GM23338 (cell line): Measurements from ENCODE around the gene MYT1. TPM values are rescaled to one million over a fixed set of nuclear protein-coding genes. Genes with fewer than 3 reads are reported as not detected.

Experiments
- ATAC-seq: fragments of 200-7000 bp; cut with Tn5 transposase; 3 replicates; pipeline ENCODE4 v1.9.1; 2020
- DNase-seq: peaks from one replicate; pipeline ENCODE4 v3.0.0-alpha.2; 2015; ENCODE audit warnings: low spot score
- H2AFZ ChIP-seq: fragments of 200-600 bp; sonication (generic); 2 replicates; pipeline ENCODE4 v1.8.0; 2016; ENCODE audit warnings: antibody characterized with exemption, mild to moderate bottlenecking, moderate library complexity
- H3F3A ChIP-seq: fragments of 200-600 bp; sonication (generic); replicated peaks from 2 replicates; pipeline ENCODE4 v1.8.0; 2017; ENCODE audit warnings: antibody characterized with exemption, mixed run types, low read depth
- H3K27ac ChIP-seq: fragments of 200-600 bp; sonication (generic); 2 replicates; pipeline ENCODE4 v1.6.1; 2016; ENCODE audit warnings: low read depth
- H3K27me3 ChIP-seq: fragments of 200-600 bp; sonication (generic); 2 replicates; pipeline ENCODE4 v1.8.0; 2016; ENCODE audit warnings: mild to moderate bottlenecking, mixed run types, moderate library complexity; ENCODE audit not compliant: insufficient read depth
- H3K36me3 ChIP-seq: fragments of 200-600 bp; sonication (generic); 2 replicates; pipeline ENCODE4 v1.8.0; 2016; ENCODE audit warnings: mild to moderate bottlenecking; ENCODE audit not compliant: insufficient read depth
- H3K4me1 ChIP-seq: fragments of 200-600 bp; sonication (generic); 2 replicates; pipeline ENCODE4 v1.8.0; 2016; ENCODE audit warnings: mild to moderate bottlenecking, moderate library complexity; ENCODE audit not compliant: insufficient read depth
- H3K4me2 ChIP-seq: fragments of 200-600 bp; sonication (generic); 2 replicates; pipeline ENCODE4 v1.7.1; 2017; ENCODE audit warnings: mixed run types
- H3K4me3 ChIP-seq: fragments of 200-600 bp; sonication (generic); 2 replicates; pipeline ENCODE4 v1.6.1; 2016; ENCODE audit warnings: mixed run types
- H3K79me2 ChIP-seq: fragments of 200-600 bp; sonication (generic); replicated peaks from 2 replicates; pipeline ENCODE4 v1.8.0; 2017; ENCODE audit warnings: mild to moderate bottlenecking; ENCODE audit not compliant: insufficient read depth
- H3K9me2 ChIP-seq: fragments of 200-600 bp; sonication (generic); 2 replicates; pipeline ENCODE4 v1.8.0; 2017; ENCODE audit not compliant: insufficient read depth
- H4K20me1 ChIP-seq: fragments of 200-600 bp; sonication (generic); replicated peaks from 2 replicates; pipeline ENCODE4 v1.8.0; 2017; ENCODE audit warnings: mild to moderate bottlenecking; ENCODE audit not compliant: insufficient read depth
- H3K27ac Mint-ChIP-seq: 2 replicates; pipeline ENCODE4 v1.8.0; 2020; ENCODE audit warnings: inconsistent platforms, mild to moderate bottlenecking, moderate library complexity, mixed read lengths
- H3K27me3 Mint-ChIP-seq: 3 replicates; pipeline ENCODE4 v1.8.0; 2022; ENCODE audit warnings: low read depth, mild to moderate bottlenecking, moderate library complexity, mixed read lengths, inconsistent platforms; ENCODE audit not compliant: insufficient read depth, poor library complexity
- H3K36me3 Mint-ChIP-seq: 3 replicates; pipeline ENCODE4 v1.8.0; 2021; ENCODE audit warnings: low read depth, mild to moderate bottlenecking, inconsistent platforms, moderate library complexity, mixed read lengths
- H3K4me1 Mint-ChIP-seq: 3 replicates; pipeline ENCODE4 v1.8.0; 2020; ENCODE audit warnings: mild to moderate bottlenecking, inconsistent platforms, mixed read lengths
- H3K4me3 Mint-ChIP-seq: 3 replicates; pipeline ENCODE4 v1.8.0; 2021; ENCODE audit warnings: moderate library complexity, mild to moderate bottlenecking, inconsistent platforms, mixed read lengths
- H3K9me3 Mint-ChIP-seq: 3 replicates; pipeline ENCODE4 v1.8.0; 2020; ENCODE audit warnings: moderate library complexity, mild to moderate bottlenecking, inconsistent platforms, mixed read lengths
- CREB1 ChIP-seq: fragments of 250-450 bp; sonication (Bioruptor Pico); IDR thresholded peaks from 2 replicates; pipeline ENCODE4 v1.5.0; 2020; ENCODE audit warnings: low read depth, mild to moderate bottlenecking, moderate library complexity
- CTCF ChIP-seq, 2 experiments: fragments of 200-600 bp in 1 of 2; sonication (generic) in 1 of 2; conservative IDR thresholded peaks; 2 replicates each; pipeline versions ENCODE4 v1.5.1 to v1.6.1; 2016 to 2017; ENCODE audit warnings: antibody characterized with exemption in 2 of 2, low read depth in 2 of 2, mild to moderate bottlenecking in 2 of 2, moderate library complexity in 1 of 2
- ETS1 ChIP-seq: IDR thresholded peaks from 2 replicates; pipeline ENCODE4 v1.6.1; 2016; ENCODE audit warnings: antibody characterized with exemption
- EZH2 ChIP-seq: fragments of 200-600 bp; sonication (generic); IDR thresholded peaks from one replicate; pipeline ENCODE4 v1.8.0; 2017; ENCODE audit warnings: antibody characterized with exemption, mild to moderate bottlenecking, low read depth; ENCODE audit not compliant: unreplicated experiment
- EZH2phosphoT487 ChIP-seq: fragments of 200-600 bp; sonication (generic); IDR thresholded peaks from one replicate; pipeline ENCODE4 v1.8.1; 2018; ENCODE audit warnings: antibody characterized with exemption; ENCODE audit not compliant: unreplicated experiment
- JUNB ChIP-seq: IDR thresholded peaks from one replicate; pipeline ENCODE4 v1.6.1; 2016; ENCODE audit warnings: antibody characterized with exemption; ENCODE audit not compliant: unreplicated experiment
- NANOG ChIP-seq: IDR thresholded peaks from 2 replicates; pipeline ENCODE4 v1.6.1; 2016; ENCODE audit warnings: antibody characterized with exemption, borderline replicate concordance
- POLR2AphosphoS5 ChIP-seq: IDR thresholded peaks from 2 replicates; pipeline ENCODE4 v1.6.1; 2016; ENCODE audit warnings: antibody characterized with exemption, low read depth
- REST ChIP-seq: IDR thresholded peaks from one replicate; pipeline ENCODE4 v1.6.1; 2018; ENCODE audit warnings: antibody characterized with exemption; ENCODE audit not compliant: unreplicated experiment
- ZNF114 ChIP-seq: fragments of 250-450 bp; sonication (Bioruptor Pico); IDR thresholded peaks from 2 replicates; pipeline ENCODE4 v1.5.0; 2020; ENCODE audit warnings: mild to moderate bottlenecking, moderate library complexity
- ZNF331 ChIP-seq: fragments of 250-450 bp; sonication (Bioruptor Pico); IDR thresholded peaks from 2 replicates; pipeline ENCODE4 v1.5.0; 2020; ENCODE audit warnings: low read depth, mild to moderate bottlenecking, moderate library complexity
- polyA plus RNA-seq: library from polyadenylated mRNA; unstranded; fragments of >200 nt; fragmentation: Nextera tagmentation; extraction: Ambion mirVana; gene quantifications from 2 replicates; pipeline ENCODE4 v1.2.1, GENCODE V29; 2016
- total RNA-seq: library from RNA; depleted of rRNA; stranded (reverse); fragments of >200 nt; shearing (Covaris generic); gene quantifications from 2 replicates; pipeline ENCODE4 v1.2.3, GENCODE V29; 2014

Gene MYT1
- total and polyA plus RNA-seq, 2 experiments from 2014 or later, result 0.83 to 1.6 TPM

GRCh38 chr20:64196309-64196708 is 32.1 kb downstream of the MYT1 start:
- no peak for ATAC-seq
- H3K27me3 Mint-ChIP-seq, result peaks cover 17% of the 10 kb centered on the region

GRCh38 chr20:64196847-64197306 is 32.6 kb downstream of the MYT1 start:
- H3K9me3 Mint-ChIP-seq, result peaks cover 12% of the 10 kb centered on the region; the same call in 1 of the 3 replicates
- no peaks in the 10 kb centered on the region for H4K20me1 ChIP-seq
- no peak overlapping the region for H3K27ac ChIP-seq
- H3F3A ChIP-seq, result 0 out of 2 replicates have a peak, but pooled peaks cover 4% of the 10 kb centered on the region
- DNase-seq (no peak), ATAC-seq (no peak)
- no peak overlapping the region for H3K4me2 ChIP-seq
- H3K27me3 ChIP-seq, result no peaks in the 10 kb centered on the region
- no peak overlapping the region for H2AFZ ChIP-seq
- H3K4me1 ChIP-seq, result no peaks in the 10 kb centered on the region; the same call in 1 of the 2 replicates
- no peak overlapping the region for H3K4me3 ChIP-seq
- peaks cover 10% of the 10 kb centered on the region; the same call in 2 of the 3 replicates for H3K36me3 Mint-ChIP-seq
- no peaks in the 10 kb centered on the region for H3K36me3 ChIP-seq
- peaks cover 3% of the 10 kb centered on the region; the same call in 1 of the 2 replicates for H3K9me2 ChIP-seq
- H3K4me1 Mint-ChIP-seq, result peaks cover 35% of the 10 kb centered on the region
- TF ChIP-seq NANOG (no peak), ETS1 (no peak), ZNF331 (CRISPR knock-in tag) (no peak), JUNB (no peak), POLR2AphosphoS5 (no peak), ZNF114 (CRISPR knock-in tag) (no peak), CTCF (conservative IDR thresholded peaks at IDR 0.05; ENCODE audit: low read depth in 2 of 2) (no peak), EZH2phosphoT487 (no peak), REST (no peak), CREB1 (CRISPR knock-in tag) (no peak)
- H3K4me3 Mint-ChIP-seq, result no peak overlapping the region
- no peaks in the 10 kb centered on the region for H3K79me2 ChIP-seq
- H3K27ac Mint-ChIP-seq, result no peak overlapping the region
- peaks cover 13% of the 10 kb centered on the region for H3K27me3 Mint-ChIP-seq

More at GRCh38 chr20:64196309-64196708, 32.1 kb downstream of the MYT1 start:
- Histone ChIP-seq H3K4me1 (peaks cover 6% of the 10 kb centered on the region; the same call in 1 of the 2 replicates), H2AFZ (no peak overlapping the region), H3K9me2 (peaks cover 3% of the 10 kb centered on the region; the same call in 1 of the 2 replicates), H3K4me2 (no peak overlapping the region), H3K27me3 (no peaks in the 10 kb centered on the region), H4K20me1 (no peaks in the 10 kb centered on the region), H3K4me3 (no peak overlapping the region), H3K36me3 (no peaks in the 10 kb centered on the region), H3F3A (0 out of 2 replicates have a peak, but pooled peaks cover 4% of the 10 kb centered on the region), H3K27ac (no peak overlapping the region), H3K79me2 (no peaks in the 10 kb centered on the region)
- Mint-ChIP-seq H3K27ac (no peak overlapping the region), H3K9me3 (peaks cover 10% of the 10 kb centered on the region; the same call in 1 of the 3 replicates), H3K4me3 (no peak overlapping the region), H3K4me1 (peaks cover 38% of the 10 kb centered on the region), H3K36me3 (peaks cover 8% of the 10 kb centered on the region; the same call in 2 of the 3 replicates)
- TF ChIP-seq EZH2 (no peak), ZNF114 (CRISPR knock-in tag) (no peak), CREB1 (CRISPR knock-in tag) (no peak), ETS1 (no peak)
- no peak for DNase-seq
